HG02840 (cell line): ENCODE measurements around the gene TMCC2.

Source experiments
- ATAC-seq: cut with Tn5 transposase; IDR thresholded peaks from one replicate; pipeline ENCODE4 v1.9.1; 2021; ENCODE audit warnings: mild to moderate bottlenecking, moderate library complexity, moderate number of reproducible peaks; ENCODE audit not compliant: unreplicated experiment, low FRiP score

Gene TMCC2

GRCh38 chr1:205258261-205258691 is 30.5 kb downstream of the TMCC2 start:
- ATAC-seq: no peak

- ATAC-seq: no peak
Observed at GRCh38 chr1:205258719-205259118, 31.0 kb downstream of the TMCC2 start.

GRCh38 chr1:205259324-205259832 is 31.6 kb downstream of the TMCC2 start:
- ATAC-seq: no peak

- no peak for ATAC-seq
Observed at GRCh38 chr1:205259998-205260397, 32.3 kb downstream of the TMCC2 start.

- no peak for ATAC-seq
Observed at GRCh38 chr1:205260948-205261732, 33.4 kb downstream of the TMCC2 start.

- no peak for ATAC-seq
Observed at GRCh38 chr1:205261946-205262691, 34.4 kb downstream of the TMCC2 start.

GRCh38 chr1:205262731-205263171 is 35.0 kb downstream of the TMCC2 start:
- no peak for ATAC-seq

- no peak for ATAC-seq
Observed at GRCh38 chr1:205263580-205264190, 35.9 kb downstream of the TMCC2 start.

- ATAC-seq: no peak
Observed at GRCh38 chr1:205266611-205267305, 39.0 kb downstream of the TMCC2 start.

GRCh38 chr1:205267306-205267902 is 39.7 kb downstream of the TMCC2 start:
- no peak for ATAC-seq

- ATAC-seq: no peak
Observed at GRCh38 chr1:205268846-205269680, 41.3 kb downstream of the TMCC2 start.

GRCh38 chr1:205269711-205270110 is 42.0 kb downstream of the TMCC2 start:
- ATAC-seq: no peak

- no peak for ATAC-seq
Observed at GRCh38 chr1:205270271-205270670, 42.5 kb downstream of the TMCC2 start.

GRCh38 chr1:205270764-205271163 is 43.0 kb downstream of the TMCC2 start:
- no peak for ATAC-seq

- ATAC-seq: no peak
Observed at GRCh38 chr1:205271277-205271676, 43.5 kb downstream of the TMCC2 start.

- no peak for ATAC-seq
Observed at GRCh38 chr1:205271745-205272144, 44.0 kb downstream of the TMCC2 start.

- ATAC-seq: no peak
Observed at GRCh38 chr1:205272536-205272935, 44.8 kb downstream of the TMCC2 start.

GRCh38 chr1:205273551-205273982 is 45.8 kb downstream of the TMCC2 start:
- ATAC-seq: no peak

- no peak for ATAC-seq
Observed at GRCh38 chr1:205274041-205274691, 46.4 kb downstream of the TMCC2 start.
